Measurements from ENCODE around the gene RAB7A. TPM values are rescaled to one million over a fixed set of nuclear protein-coding genes. Genes with fewer than 3 reads are reported as not detected.
"Not testable (repeated sequence)": the region's sequence is repeated elsewhere in the genome, so short reads cannot be mapped to it uniquely, and the experiment has no call there.

The RAB7A gene
- total RNA-seq, 1 experiment from 2014 or later = 79.3 TPM

- not testable (repeated sequence) for DNase-seq (ENCODE audit: low spot score)
These were observed 23.6 kb downstream of the RAB7A start for GRCh38 chr3:128749561-128749960.

GRCh38 chr3:128753715-128754114 lies 27.7 kb downstream of the RAB7A start:
- DNase-seq (ENCODE audit: low spot score) = no peak

GRCh38 chr3:128760042-128760441 lies 34.1 kb downstream of the RAB7A start:
- no peak for DNase-seq (ENCODE audit: low spot score)

GRCh38 chr3:128760881-128761280 lies 34.9 kb downstream of the RAB7A start:
- DNase-seq (ENCODE audit: low spot score) = no peak

- no peak for DNase-seq (ENCODE audit: low spot score)
These were observed 35.4 kb downstream of the RAB7A start for GRCh38 chr3:128761392-128761791.

- DNase-seq (ENCODE audit: low spot score) = no peak
These were observed 38.0 kb downstream of the RAB7A start for GRCh38 chr3:128763967-128764366.

- no peak for DNase-seq (ENCODE audit: low spot score)
These were observed 38.9 kb downstream of the RAB7A start for GRCh38 chr3:128764863-128765262.

GRCh38 chr3:128767094-128767750 lies 41.2 kb downstream of the RAB7A start:
- DNase-seq (ENCODE audit: low spot score) = no peak

GRCh38 chr3:128768471-128768870 lies 42.5 kb downstream of the RAB7A start:
- no peak for DNase-seq (ENCODE audit: low spot score)

GRCh38 chr3:128770387-128770786 lies 44.4 kb downstream of the RAB7A start:
- no peak for DNase-seq (ENCODE audit: low spot score)

GRCh38 chr3:128773189-128773588 lies 47.2 kb downstream of the RAB7A start:
- not testable (repeated sequence) for DNase-seq (ENCODE audit: low spot score)

GRCh38 chr3:128773592-128773991 lies 47.6 kb downstream of the RAB7A start:
- not testable (repeated sequence) for DNase-seq (ENCODE audit: low spot score)

- DNase-seq (ENCODE audit: low spot score) = no peak
These were observed 49.3 kb downstream of the RAB7A start for GRCh38 chr3:128775241-128775640.

- DNase-seq (ENCODE audit: low spot score) = no peak
These were observed 50.0 kb downstream of the RAB7A start for GRCh38 chr3:128775906-128776542.

GRCh38 chr3:128780101-128780837 lies 54.3 kb downstream of the RAB7A start:
- DNase-seq (ENCODE audit: low spot score) = no peak

GRCh38 chr3:128781164-128781563 lies 55.2 kb downstream of the RAB7A start:
- DNase-seq (ENCODE audit: low spot score) = no peak

GRCh38 chr3:128782282-128783146 lies 56.5 kb downstream of the RAB7A start:
- peak; percentile 43 for DNase-seq (ENCODE audit: low spot score)

- no peak for DNase-seq (ENCODE audit: low spot score)
These were observed 57.8 kb downstream of the RAB7A start for GRCh38 chr3:128783774-128784173.

GRCh38 chr3:128784232-128784631 lies 58.2 kb downstream of the RAB7A start:
- DNase-seq (ENCODE audit: low spot score) = no peak

GRCh38 chr3:128784843-128785242 lies 58.9 kb downstream of the RAB7A start:
- DNase-seq (ENCODE audit: low spot score) = no peak

GRCh38 chr3:128786434-128787020 lies 60.5 kb downstream of the RAB7A start:
- DNase-seq (ENCODE audit: low spot score) = no peak
